Liver (tissue), 3 donors: ENCODE measurements around the gene SLC16A4.

ENCODE experiments used
- EGR1 ChIP-seq, 2 donors: IDR thresholded peaks; 2 replicates each; pipeline ENCODE4 v1.6.1; 2016 to 2018; ENCODE audit warnings: antibody characterized with exemption in 2 of 2, low read depth in 2 of 2
- GABPA ChIP-seq, 2 donors: IDR thresholded peaks in 1 of 2; conservative IDR thresholded peaks in 1 of 2; 2 replicates each; pipeline ENCODE4 v1.6.1; 2016; ENCODE audit warnings: antibody characterized with exemption in 2 of 2, mild to moderate bottlenecking in 1 of 2, moderate library complexity in 1 of 2
- HNF4G ChIP-seq: IDR thresholded peaks from 2 replicates; pipeline ENCODE4 v1.6.1; 2016; ENCODE audit warnings: antibody characterized with exemption
- JUND ChIP-seq, 2 donors: IDR thresholded peaks; 2 replicates each; pipeline ENCODE4 v1.6.1; 2016; ENCODE audit warnings: antibody characterized with exemption in 2 of 2
- RAD21 ChIP-seq, 2 donors: IDR thresholded peaks; 2 replicates each; pipeline ENCODE4 v1.6.1; 2016; ENCODE audit warnings: antibody characterized with exemption in 2 of 2, mild to moderate bottlenecking in 2 of 2
- SP1 ChIP-seq: IDR thresholded peaks from 2 replicates; pipeline ENCODE4 v1.6.1; 2018; ENCODE audit warnings: antibody characterized with exemption, mild to moderate bottlenecking
- TAF1 ChIP-seq: conservative IDR thresholded peaks from 2 replicates; pipeline ENCODE4 v1.6.1; 2016; ENCODE audit warnings: antibody characterized with exemption, mild to moderate bottlenecking
- YY1 ChIP-seq: IDR thresholded peaks from 2 replicates; pipeline ENCODE4 v1.6.1; 2016; ENCODE audit warnings: antibody characterized with exemption, mild to moderate bottlenecking
- TF ChIP-seq, protein P1 (sequence below): fragments of 150-350 bp; IDR thresholded peaks from 2 replicates; pipeline ENCODE4 v1.5.1; 2017; ENCODE audit warnings: improper control_type of control experiment, low read depth, low read length; ENCODE audit not compliant: missing input control
- TF ChIP-seq, protein P2 (sequence below): IDR thresholded peaks from 2 replicates; pipeline ENCODE4 v1.6.1; 2016; ENCODE audit warnings: antibody characterized with exemption
- TF ChIP-seq, protein P3 (sequence below): IDR thresholded peaks from 2 replicates; pipeline ENCODE4 v1.6.1; 2016; ENCODE audit warnings: antibody characterized with exemption
- TF ChIP-seq, protein P4 (sequence below): IDR thresholded peaks from 2 replicates; pipeline ENCODE4 v1.6.1; 2016; ENCODE audit warnings: antibody characterized with exemption
- TF ChIP-seq, protein P5 (sequence below): IDR thresholded peaks from 2 replicates; pipeline ENCODE4 v1.6.1; 2016; ENCODE audit warnings: antibody characterized with exemption, mild to moderate bottlenecking
- donor health status: healthy.
- donor health status: healthy.

DNA sequence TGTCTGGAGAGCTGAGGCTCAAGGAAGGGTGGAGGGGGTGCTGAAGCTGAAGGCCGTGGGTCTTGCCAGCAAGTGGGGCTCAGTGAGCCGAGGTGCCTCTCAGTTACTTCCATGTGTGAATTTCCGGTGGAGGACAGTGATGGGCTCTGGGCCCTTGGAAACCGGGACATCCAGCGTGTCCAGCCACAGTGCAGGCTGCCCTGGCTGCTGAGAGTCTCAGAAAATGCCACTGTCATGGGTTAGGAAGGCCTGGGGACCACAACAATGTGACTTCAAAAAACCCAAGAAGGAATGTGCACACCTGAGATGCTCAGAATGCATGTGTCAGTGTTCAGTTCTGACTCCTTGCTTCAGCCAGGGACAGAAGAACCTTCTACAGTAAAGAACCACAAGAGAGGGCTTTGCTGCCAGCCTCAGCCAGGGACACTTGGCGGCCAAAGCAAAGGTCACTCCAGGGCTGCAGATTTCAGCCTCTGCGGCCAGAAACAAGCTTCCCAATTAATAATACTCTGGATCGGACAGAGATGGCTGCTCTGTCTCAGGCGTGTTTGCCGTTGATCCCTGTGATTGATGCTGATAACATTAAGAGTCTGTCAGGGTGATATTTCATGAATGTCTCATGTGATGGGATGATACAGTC, 29.3 kb upstream of the SLC16A4 start:
- TF ChIP-seq, protein P1, sequence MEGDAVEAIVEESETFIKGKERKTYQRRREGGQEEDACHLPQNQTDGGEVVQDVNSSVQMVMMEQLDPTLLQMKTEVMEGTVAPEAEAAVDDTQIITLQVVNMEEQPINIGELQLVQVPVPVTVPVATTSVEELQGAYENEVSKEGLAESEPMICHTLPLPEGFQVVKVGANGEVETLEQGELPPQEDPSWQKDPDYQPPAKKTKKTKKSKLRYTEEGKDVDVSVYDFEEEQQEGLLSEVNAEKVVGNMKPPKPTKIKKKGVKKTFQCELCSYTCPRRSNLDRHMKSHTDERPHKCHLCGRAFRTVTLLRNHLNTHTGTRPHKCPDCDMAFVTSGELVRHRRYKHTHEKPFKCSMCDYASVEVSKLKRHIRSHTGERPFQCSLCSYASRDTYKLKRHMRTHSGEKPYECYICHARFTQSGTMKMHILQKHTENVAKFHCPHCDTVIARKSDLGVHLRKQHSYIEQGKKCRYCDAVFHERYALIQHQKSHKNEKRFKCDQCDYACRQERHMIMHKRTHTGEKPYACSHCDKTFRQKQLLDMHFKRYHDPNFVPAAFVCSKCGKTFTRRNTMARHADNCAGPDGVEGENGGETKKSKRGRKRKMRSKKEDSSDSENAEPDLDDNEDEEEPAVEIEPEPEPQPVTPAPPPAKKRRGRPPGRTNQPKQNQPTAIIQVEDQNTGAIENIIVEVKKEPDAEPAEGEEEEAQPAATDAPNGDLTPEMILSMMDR: no peak
- no peak for TF ChIP-seq TAF1
- TF ChIP-seq RAD21 (IDR thresholded peaks at IDR 0.05): no peak
- TF ChIP-seq, protein P2, sequence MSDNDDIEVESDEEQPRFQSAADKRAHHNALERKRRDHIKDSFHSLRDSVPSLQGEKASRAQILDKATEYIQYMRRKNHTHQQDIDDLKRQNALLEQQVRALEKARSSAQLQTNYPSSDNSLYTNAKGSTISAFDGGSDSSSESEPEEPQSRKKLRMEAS: no peak
- TF ChIP-seq, protein P3, sequence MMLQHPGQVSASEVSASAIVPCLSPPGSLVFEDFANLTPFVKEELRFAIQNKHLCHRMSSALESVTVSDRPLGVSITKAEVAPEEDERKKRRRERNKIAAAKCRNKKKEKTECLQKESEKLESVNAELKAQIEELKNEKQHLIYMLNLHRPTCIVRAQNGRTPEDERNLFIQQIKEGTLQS: no peak
- TF ChIP-seq JUND (IDR thresholded peaks at IDR 0.05): no peak
- no peak for TF ChIP-seq YY1
- no peak for TF ChIP-seq SP1
- TF ChIP-seq GABPA (IDR thresholded peaks at IDR 0.05 in 1 of 2, conservative IDR thresholded peaks at IDR 0.05 in 1 of 2): no peak
- TF ChIP-seq EGR1 (IDR thresholded peaks at IDR 0.05; ENCODE audit: low read depth in 2 of 2): no peak
- TF ChIP-seq, protein P4, sequence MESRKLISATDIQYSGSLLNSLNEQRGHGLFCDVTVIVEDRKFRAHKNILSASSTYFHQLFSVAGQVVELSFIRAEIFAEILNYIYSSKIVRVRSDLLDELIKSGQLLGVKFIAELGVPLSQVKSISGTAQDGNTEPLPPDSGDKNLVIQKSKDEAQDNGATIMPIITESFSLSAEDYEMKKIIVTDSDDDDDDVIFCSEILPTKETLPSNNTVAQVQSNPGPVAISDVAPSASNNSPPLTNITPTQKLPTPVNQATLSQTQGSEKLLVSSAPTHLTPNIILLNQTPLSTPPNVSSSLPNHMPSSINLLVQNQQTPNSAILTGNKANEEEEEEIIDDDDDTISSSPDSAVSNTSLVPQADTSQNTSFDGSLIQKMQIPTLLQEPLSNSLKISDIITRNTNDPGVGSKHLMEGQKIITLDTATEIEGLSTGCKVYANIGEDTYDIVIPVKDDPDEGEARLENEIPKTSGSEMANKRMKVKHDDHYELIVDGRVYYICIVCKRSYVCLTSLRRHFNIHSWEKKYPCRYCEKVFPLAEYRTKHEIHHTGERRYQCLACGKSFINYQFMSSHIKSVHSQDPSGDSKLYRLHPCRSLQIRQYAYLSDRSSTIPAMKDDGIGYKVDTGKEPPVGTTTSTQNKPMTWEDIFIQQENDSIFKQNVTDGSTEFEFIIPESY: no peak
- TF ChIP-seq HNF4G: no peak
- TF ChIP-seq, protein P5, sequence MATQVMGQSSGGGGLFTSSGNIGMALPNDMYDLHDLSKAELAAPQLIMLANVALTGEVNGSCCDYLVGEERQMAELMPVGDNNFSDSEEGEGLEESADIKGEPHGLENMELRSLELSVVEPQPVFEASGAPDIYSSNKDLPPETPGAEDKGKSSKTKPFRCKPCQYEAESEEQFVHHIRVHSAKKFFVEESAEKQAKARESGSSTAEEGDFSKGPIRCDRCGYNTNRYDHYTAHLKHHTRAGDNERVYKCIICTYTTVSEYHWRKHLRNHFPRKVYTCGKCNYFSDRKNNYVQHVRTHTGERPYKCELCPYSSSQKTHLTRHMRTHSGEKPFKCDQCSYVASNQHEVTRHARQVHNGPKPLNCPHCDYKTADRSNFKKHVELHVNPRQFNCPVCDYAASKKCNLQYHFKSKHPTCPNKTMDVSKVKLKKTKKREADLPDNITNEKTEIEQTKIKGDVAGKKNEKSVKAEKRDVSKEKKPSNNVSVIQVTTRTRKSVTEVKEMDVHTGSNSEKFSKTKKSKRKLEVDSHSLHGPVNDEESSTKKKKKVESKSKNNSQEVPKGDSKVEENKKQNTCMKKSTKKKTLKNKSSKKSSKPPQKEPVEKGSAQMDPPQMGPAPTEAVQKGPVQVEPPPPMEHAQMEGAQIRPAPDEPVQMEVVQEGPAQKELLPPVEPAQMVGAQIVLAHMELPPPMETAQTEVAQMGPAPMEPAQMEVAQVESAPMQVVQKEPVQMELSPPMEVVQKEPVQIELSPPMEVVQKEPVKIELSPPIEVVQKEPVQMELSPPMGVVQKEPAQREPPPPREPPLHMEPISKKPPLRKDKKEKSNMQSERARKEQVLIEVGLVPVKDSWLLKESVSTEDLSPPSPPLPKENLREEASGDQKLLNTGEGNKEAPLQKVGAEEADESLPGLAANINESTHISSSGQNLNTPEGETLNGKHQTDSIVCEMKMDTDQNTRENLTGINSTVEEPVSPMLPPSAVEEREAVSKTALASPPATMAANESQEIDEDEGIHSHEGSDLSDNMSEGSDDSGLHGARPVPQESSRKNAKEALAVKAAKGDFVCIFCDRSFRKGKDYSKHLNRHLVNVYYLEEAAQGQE: no peak
